Islet precursor cell (in vitro differentiated cells): ENCODE data around the gene MARCO.
"Not testable (repeated sequence)": the region's sequence is repeated elsewhere in the genome, so short reads cannot be mapped to it uniquely, and the experiment has no call there.

Source experiments
- DNase-seq: peaks from one replicate; pipeline ENCODE4 v3.0.0-alpha.2; 2018

The MARCO gene

GRCh38 chr2:119009110-119009509 is 67.1 kb downstream of the MARCO start:
- DNase-seq, result no peak

GRCh38 chr2:119010336-119010735 is 68.3 kb downstream of the MARCO start:
- DNase-seq, result peak; percentile 17

- DNase-seq, result peak; percentile 83
These were observed 69.3 kb downstream of the MARCO start for GRCh38 chr2:119011162-119011909.

GRCh38 chr2:119011910-119012209 is 69.9 kb downstream of the MARCO start:
- no peak for DNase-seq

GRCh38 chr2:119012345-119013301 is 70.6 kb downstream of the MARCO start:
- DNase-seq, result peak; percentile 48

GRCh38 chr2:119013671-119014070 is 71.7 kb downstream of the MARCO start:
- peak; percentile 23 for DNase-seq

GRCh38 chr2:119015845-119016244 is 73.9 kb downstream of the MARCO start:
- no peak for DNase-seq

GRCh38 chr2:119019521-119019920 is 77.5 kb downstream of the MARCO start:
- DNase-seq, result no peak

GRCh38 chr2:119022678-119023077 is 80.7 kb downstream of the MARCO start:
- no peak for DNase-seq

GRCh38 chr2:119023534-119023933 is 81.5 kb downstream of the MARCO start:
- DNase-seq, result peak; percentile 41

GRCh38 chr2:119024152-119024551 is 82.2 kb downstream of the MARCO start:
- peak; percentile 49 for DNase-seq

GRCh38 chr2:119024568-119024967 is 82.6 kb downstream of the MARCO start:
- peak; percentile 47 for DNase-seq

- DNase-seq, result no peak
These were observed 83.0 kb downstream of the MARCO start for GRCh38 chr2:119025013-119025412.

- DNase-seq, result peak; percentile 44
These were observed 83.9 kb downstream of the MARCO start for GRCh38 chr2:119025762-119026351.

GRCh38 chr2:119026890-119027289 is 84.9 kb downstream of the MARCO start:
- DNase-seq, result no peak

- DNase-seq, result peak; percentile 71
These were observed 86.6 kb downstream of the MARCO start for GRCh38 chr2:119028327-119029174.

- peak; percentile 37 for DNase-seq
These were observed 87.3 kb downstream of the MARCO start for GRCh38 chr2:119029297-119029696.

- DNase-seq, result not testable (repeated sequence)
These were observed 95.9 kb downstream of the MARCO start for GRCh38 chr2:119037922-119038321.

GRCh38 chr2:119040730-119041129 is 98.7 kb downstream of the MARCO start:
- no peak for DNase-seq
